ENCODE data around the gene REEP3.

The REEP3 gene

DNA sequence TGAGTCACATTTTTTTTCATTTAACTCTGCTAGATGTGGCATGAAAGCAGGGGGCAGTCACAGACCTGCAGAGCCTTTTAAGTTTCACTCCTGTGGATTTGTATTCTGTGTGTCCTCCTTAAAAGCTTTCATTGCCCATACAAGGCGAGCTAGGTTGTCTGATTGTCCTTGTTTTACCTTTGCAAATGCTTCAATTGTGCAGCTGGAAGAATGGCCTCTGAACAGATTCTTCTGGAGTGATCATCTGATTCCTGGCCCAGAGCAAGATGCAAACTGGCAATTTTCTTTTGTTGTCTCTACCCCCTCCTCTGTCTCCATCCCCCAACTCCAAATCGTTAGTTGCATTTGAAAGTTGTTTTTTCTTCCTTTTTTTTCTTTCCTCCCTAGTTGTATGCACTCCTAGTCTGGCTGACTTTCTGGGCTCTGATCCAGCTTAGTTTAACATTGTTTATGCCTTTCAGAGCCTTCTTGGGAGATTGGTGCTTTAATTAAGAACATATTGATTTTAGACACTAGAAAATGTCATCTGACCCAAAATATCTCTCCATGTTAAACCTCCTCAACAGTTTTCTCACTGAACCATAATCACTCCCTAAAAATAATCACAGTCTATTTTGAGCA lies 150.2 kb downstream of the REEP3 start (continued):
- TF ChIP-seq ZNF2 (tag by site-specific recombination; IDR thresholded peaks at IDR 0.05) = 0 out of 2 replicates have a peak, but pooled peaks have one; percentile 58
- TF ChIP-seq, protein P1, sequence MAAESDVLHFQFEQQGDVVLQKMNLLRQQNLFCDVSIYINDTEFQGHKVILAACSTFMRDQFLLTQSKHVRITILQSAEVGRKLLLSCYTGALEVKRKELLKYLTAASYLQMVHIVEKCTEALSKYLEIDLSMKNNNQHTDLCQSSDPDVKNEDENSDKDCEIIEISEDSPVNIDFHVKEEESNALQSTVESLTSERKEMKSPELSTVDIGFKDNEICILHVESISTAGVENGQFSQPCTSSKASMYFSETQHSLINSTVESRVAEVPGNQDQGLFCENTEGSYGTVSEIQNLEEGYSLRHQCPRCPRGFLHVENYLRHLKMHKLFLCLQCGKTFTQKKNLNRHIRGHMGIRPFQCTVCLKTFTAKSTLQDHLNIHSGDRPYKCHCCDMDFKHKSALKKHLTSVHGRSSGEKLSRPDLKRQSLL (tag by site-specific recombination; IDR thresholded peaks at IDR 0.05) = no peak
- TF ChIP-seq, protein P2, sequence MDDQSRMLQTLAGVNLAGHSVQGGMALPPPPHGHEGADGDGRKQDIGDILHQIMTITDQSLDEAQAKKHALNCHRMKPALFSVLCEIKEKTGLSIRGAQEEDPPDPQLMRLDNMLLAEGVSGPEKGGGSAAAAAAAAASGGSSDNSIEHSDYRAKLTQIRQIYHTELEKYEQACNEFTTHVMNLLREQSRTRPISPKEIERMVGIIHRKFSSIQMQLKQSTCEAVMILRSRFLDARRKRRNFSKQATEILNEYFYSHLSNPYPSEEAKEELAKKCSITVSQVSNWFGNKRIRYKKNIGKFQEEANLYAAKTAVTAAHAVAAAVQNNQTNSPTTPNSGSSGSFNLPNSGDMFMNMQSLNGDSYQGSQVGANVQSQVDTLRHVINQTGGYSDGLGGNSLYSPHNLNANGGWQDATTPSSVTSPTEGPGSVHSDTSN (CRISPR knock-in tag; IDR thresholded peaks at IDR 0.05) = no peak
- no peak for TF ChIP-seq ZNF530 (tag by site-specific recombination; IDR thresholded peaks at IDR 0.05; ENCODE audit: low read depth)
- no peak for TF ChIP-seq ZNF777 (tag by site-specific recombination; IDR thresholded peaks at IDR 0.05; ENCODE audit: borderline replicate concordance)
- no peak for TF ChIP-seq ZFP69B (tag by site-specific recombination; IDR thresholded peaks at IDR 0.05)
- no peak; the same call in 1 of the 2 replicates for TF ChIP-seq KLF7 (tag by site-specific recombination; IDR thresholded peaks at IDR 0.05; ENCODE audit: borderline replicate concordance)
- TF ChIP-seq HOXC10 (CRISPR knock-in tag; IDR thresholded peaks at IDR 0.05) = no peak
- TF ChIP-seq, protein P3, sequence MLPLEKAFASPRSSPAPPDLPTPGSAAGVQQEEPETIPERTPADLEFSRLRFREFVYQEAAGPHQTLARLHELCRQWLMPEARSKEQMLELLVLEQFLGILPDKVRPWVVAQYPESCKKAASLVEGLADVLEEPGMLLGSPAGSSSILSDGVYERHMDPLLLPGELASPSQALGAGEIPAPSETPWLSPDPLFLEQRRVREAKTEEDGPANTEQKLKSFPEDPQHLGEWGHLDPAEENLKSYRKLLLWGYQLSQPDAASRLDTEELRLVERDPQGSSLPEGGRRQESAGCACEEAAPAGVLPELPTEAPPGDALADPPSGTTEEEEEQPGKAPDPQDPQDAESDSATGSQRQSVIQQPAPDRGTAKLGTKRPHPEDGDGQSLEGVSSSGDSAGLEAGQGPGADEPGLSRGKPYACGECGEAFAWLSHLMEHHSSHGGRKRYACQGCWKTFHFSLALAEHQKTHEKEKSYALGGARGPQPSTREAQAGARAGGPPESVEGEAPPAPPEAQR (tag by site-specific recombination; IDR thresholded peaks at IDR 0.05) = no peak
- no peak for TF ChIP-seq ZNF24 (tag by site-specific recombination; IDR thresholded peaks at IDR 0.05)
- TF ChIP-seq ZXDB (tag by site-specific recombination; IDR thresholded peaks at IDR 0.05) = no peak; the same call in 1 of the 2 replicates
- TF ChIP-seq, protein P4, sequence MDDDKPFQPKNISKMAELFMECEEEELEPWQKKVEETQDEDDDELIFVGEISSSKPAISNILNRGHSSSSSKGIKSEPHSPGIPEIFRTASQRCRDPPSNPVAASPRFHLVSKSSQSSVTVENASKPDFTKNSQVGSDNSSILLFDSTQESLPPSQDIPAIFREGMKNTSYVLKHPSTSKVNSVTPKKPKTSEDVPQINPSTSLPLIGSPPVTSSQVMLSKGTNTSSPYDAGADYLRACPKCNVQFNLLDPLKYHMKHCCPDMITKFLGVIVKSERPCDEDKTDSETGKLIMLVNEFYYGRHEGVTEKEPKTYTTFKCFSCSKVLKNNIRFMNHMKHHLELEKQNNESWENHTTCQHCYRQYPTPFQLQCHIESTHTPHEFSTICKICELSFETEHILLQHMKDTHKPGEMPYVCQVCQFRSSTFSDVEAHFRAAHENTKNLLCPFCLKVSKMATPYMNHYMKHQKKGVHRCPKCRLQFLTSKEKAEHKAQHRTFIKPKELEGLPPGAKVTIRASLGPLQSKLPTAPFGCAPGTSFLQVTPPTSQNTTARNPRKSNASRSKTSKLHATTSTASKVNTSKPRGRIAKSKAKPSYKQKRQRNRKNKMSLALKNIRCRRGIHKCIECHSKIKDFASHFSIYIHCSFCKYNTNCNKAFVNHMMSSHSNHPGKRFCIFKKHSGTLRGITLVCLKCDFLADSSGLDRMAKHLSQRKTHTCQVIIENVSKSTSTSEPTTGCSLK (tag by site-specific recombination; IDR thresholded peaks at IDR 0.05) = no peak
- 0 out of 2 replicates have a peak, but pooled peaks have one; percentile 32 for TF ChIP-seq FEZF1 (tag by site-specific recombination; IDR thresholded peaks at IDR 0.05)
- no peak for TF ChIP-seq ZNF214 (tag by site-specific recombination; IDR thresholded peaks at IDR 0.05; ENCODE audit: borderline replicate concordance)
- peak; percentile 96 for TF ChIP-seq GLIS1 (tag by site-specific recombination; IDR thresholded peaks at IDR 0.05)
- no peak for TF ChIP-seq GLIS2 (tag by site-specific recombination; IDR thresholded peaks at IDR 0.05)
- TF ChIP-seq GFI1B (tag by site-specific recombination; IDR thresholded peaks at IDR 0.05) = no peak
- peak; percentile 26; the same call in 1 of the 2 replicates for TF ChIP-seq OVOL3 (tag by site-specific recombination; IDR thresholded peaks at IDR 0.05)
- TF ChIP-seq ZNF133 (tag by site-specific recombination; IDR thresholded peaks at IDR 0.05) = no peak
- TF ChIP-seq TCF7L2 (IDR thresholded peaks at IDR 0.05; ENCODE audit: borderline replicate concordance, low read depth, low read length) = no peak
- no peak; the same call in 1 of the 2 replicates for TF ChIP-seq ZNF610 (tag by site-specific recombination; IDR thresholded peaks at IDR 0.05; ENCODE audit: borderline replicate concordance)
- TF ChIP-seq ZNF354C (tag by site-specific recombination; IDR thresholded peaks at IDR 0.05; ENCODE audit: borderline replicate concordance, low read depth) = no peak
- no peak for TF ChIP-seq ZNF112 (tag by site-specific recombination; IDR thresholded peaks at IDR 0.05)
- TF ChIP-seq, protein P5, sequence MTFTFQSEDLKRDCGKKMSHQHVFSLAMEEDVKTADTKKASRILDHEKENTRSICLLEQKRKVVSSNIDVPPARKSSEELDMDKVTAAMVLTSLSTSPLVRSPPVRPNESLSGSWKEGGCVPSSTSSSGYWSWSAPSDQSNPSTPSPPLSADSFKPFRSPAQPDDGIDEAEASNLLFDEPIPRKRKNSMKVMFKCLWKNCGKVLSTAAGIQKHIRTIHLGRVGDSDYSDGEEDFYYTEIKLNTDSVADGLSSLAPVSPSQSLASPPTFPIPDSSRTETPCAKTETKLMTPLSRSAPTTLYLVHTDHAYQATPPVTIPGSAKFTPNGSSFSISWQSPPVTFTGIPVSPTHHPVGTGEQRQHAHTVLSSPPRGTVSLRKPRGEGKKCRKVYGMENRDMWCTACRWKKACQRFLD (tag by site-specific recombination; IDR thresholded peaks at IDR 0.05) = no peak
- TF ChIP-seq, protein P6, sequence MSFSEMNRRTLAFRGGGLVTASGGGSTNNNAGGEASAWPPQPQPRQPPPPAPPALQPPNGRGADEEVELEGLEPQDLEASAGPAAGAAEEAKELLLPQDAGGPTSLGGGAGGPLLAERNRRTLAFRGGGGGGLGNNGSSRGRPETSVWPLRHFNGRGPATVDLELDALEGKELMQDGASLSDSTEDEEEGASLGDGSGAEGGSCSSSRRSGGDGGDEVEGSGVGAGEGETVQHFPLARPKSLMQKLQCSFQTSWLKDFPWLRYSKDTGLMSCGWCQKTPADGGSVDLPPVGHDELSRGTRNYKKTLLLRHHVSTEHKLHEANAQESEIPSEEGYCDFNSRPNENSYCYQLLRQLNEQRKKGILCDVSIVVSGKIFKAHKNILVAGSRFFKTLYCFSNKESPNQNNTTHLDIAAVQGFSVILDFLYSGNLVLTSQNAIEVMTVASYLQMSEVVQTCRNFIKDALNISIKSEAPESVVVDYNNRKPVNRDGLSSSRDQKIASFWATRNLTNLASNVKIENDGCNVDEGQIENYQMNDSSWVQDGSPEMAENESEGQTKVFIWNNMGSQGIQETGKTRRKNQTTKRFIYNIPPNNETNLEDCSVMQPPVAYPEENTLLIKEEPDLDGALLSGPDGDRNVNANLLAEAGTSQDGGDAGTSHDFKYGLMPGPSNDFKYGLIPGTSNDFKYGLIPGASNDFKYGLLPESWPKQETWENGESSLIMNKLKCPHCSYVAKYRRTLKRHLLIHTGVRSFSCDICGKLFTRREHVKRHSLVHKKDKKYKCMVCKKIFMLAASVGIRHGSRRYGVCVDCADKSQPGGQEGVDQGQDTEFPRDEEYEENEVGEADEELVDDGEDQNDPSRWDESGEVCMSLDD (tag by site-specific recombination; IDR thresholded peaks at IDR 0.05) = no peak
- no peak for TF ChIP-seq ZBTB20 (tag by site-specific recombination; IDR thresholded peaks at IDR 0.05)
- TF ChIP-seq ZNF785 (tag by site-specific recombination; IDR thresholded peaks at IDR 0.05) = no peak
- TF ChIP-seq MZF1 (tag by site-specific recombination; IDR thresholded peaks at IDR 0.05; ENCODE audit: borderline replicate concordance) = peak; percentile 17; the same call in 1 of the 2 replicates
- TF ChIP-seq, protein P7, sequence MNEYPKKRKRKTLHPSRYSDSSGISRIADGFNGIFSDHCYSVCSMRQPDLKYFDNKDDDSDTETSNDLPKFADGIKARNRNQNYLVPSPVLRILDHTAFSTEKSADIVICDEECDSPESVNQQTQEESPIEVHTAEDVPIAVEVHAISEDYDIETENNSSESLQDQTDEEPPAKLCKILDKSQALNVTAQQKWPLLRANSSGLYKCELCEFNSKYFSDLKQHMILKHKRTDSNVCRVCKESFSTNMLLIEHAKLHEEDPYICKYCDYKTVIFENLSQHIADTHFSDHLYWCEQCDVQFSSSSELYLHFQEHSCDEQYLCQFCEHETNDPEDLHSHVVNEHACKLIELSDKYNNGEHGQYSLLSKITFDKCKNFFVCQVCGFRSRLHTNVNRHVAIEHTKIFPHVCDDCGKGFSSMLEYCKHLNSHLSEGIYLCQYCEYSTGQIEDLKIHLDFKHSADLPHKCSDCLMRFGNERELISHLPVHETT (tag by site-specific recombination; IDR thresholded peaks at IDR 0.05) = no peak
